ENCODE measurements around the gene PPME1. TPM values are rescaled to one million over a fixed set of nuclear protein-coding genes. Genes with fewer than 3 reads are reported as not detected.

Gene PPME1
- total and polyA plus RNA-seq, 2 experiments from 2014 or later = 43.6 to 62.1 TPM

DNA sequence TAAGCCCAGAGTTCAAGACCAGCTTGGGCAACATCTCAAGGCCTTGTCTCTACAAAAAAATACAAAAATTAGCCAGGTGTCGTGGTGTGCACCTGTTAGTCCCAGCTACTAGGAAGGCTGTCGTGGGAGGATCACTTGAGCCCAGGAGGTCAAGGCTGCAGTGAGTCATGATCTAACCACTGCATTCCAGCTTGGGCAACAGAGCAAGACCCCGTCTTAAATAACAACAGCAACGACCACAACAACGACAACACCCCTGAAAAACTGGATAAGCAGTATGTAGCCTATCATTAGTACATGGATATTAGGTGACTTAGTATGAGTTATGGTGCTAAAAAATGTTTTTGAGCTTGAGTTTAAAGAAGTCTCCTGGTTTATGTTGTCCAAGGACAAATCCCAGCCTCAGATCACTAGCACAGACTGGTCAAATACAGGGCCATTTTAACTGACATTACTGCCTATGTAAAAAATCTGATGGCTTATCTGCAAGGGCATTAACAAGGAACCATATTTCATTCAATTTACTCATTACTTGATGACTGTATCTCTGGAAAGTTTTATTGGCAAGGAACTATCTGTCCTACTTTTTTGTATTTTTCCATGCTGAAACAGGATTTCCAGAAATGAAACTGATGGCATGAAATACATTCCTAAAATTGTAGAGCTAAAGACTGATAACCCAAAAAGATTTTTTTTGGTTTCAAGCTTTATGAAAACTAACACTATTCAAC is 23.7 kb upstream of the PPME1 start:
- H3K4me2 ChIP-seq (ENCODE audit: unreplicated experiment) = no peak overlapping the region
- peak; percentile 9 for DNase-seq
- H2AFZ ChIP-seq = no peak overlapping the region
- no peak overlapping the region for H3K27ac ChIP-seq
- no peaks in the 10 kb centered on the region for H3K9me3 ChIP-seq (ENCODE audit: low read depth)
- peaks cover 18% of the 10 kb centered on the region for H3K4me1 ChIP-seq (ENCODE audit: insufficient read depth)
- no peaks in the 10 kb centered on the region for H3K36me3 ChIP-seq (ENCODE audit: low read depth)
- WGBS, 2 experiments (ENCODE audit: low coverage in 1 of 2, low lambda C conversion rate in 2 of 2, missing lambda C conversion rate in 2 of 2) = 67 to 71% methylated on average over 5 of the region's 5 CpGs
- peaks cover 23% of the 10 kb centered on the region; the same call in 1 of the 2 replicates for H3K79me2 ChIP-seq (ENCODE audit: insufficient read depth)
- TF ChIP-seq EZH2 (IDR thresholded peaks at IDR 0.05; ENCODE audit: insufficient read depth, poor library complexity, severe bottlenecking) (no peak), EZH2phosphoT487 (IDR thresholded peaks at IDR 0.05; ENCODE audit: insufficient read depth, low read depth) (no peak)
- H3F3A ChIP-seq (ENCODE audit: insufficient read depth) = no peaks in the 10 kb centered on the region
- H3K9ac ChIP-seq = no peak overlapping the region
- no peak overlapping the region for H3K4me3 ChIP-seq
- no peaks in the 10 kb centered on the region for H3K9me2 ChIP-seq (ENCODE audit: insufficient read depth)
- in situ Hi-C loops (cut with MboI) = no loop called here
- no peaks in the 10 kb centered on the region for H4K20me1 ChIP-seq (ENCODE audit: insufficient read depth)
- H3K27me3 ChIP-seq (replicated peaks; ENCODE audit: insufficient read depth) = no peaks in the 10 kb centered on the region

DNA sequence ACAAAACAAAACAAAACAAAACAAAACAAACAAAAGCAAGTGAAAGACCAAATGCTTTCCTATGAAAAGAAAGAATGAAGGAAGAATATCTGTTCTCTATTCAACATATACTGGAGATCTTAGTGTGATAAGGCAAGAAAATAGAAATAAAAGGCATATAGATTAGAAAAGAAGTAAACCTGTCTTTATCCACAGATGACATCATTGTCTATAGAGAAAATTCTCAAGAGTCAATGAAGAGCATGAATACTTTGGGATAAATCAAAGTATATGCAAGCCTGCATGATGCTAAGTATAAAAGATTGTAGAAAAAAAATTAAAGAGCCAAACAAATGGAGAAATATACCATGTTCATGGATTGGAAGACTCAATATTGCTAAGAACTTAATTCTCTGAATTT is 17.9 kb upstream of the PPME1 start:
- Histone ChIP-seq H3K9ac (no peak overlapping the region), H3K27ac (no peak overlapping the region), H3F3A (ENCODE audit: insufficient read depth) (peaks cover 16% of the 10 kb centered on the region), H3K36me3 (ENCODE audit: low read depth) (0 out of 2 replicates have a peak, but pooled peaks cover 5% of the 10 kb centered on the region), H3K4me1 (ENCODE audit: insufficient read depth) (peaks cover 21% of the 10 kb centered on the region), H3K4me2 (ENCODE audit: unreplicated experiment) (no peak overlapping the region), H3K27me3 (replicated peaks; ENCODE audit: insufficient read depth) (no peaks in the 10 kb centered on the region), H3K9me2 (ENCODE audit: insufficient read depth) (no peaks in the 10 kb centered on the region), H3K79me2 (ENCODE audit: insufficient read depth) (peaks cover 53% of the 10 kb centered on the region), H2AFZ (no peak overlapping the region), H3K9me3 (ENCODE audit: low read depth) (no peaks in the 10 kb centered on the region), H3K4me3 (no peak overlapping the region), H4K20me1 (ENCODE audit: insufficient read depth) (no peaks in the 10 kb centered on the region)
- no peak for TF ChIP-seq EZH2 (IDR thresholded peaks at IDR 0.05; ENCODE audit: insufficient read depth, poor library complexity, severe bottlenecking)
- TF ChIP-seq EZH2phosphoT487 (IDR thresholded peaks at IDR 0.05; ENCODE audit: insufficient read depth, low read depth) = no peak
- no peak for DNase-seq
- in situ Hi-C loops (cut with MboI) = no loop called here

DNA sequence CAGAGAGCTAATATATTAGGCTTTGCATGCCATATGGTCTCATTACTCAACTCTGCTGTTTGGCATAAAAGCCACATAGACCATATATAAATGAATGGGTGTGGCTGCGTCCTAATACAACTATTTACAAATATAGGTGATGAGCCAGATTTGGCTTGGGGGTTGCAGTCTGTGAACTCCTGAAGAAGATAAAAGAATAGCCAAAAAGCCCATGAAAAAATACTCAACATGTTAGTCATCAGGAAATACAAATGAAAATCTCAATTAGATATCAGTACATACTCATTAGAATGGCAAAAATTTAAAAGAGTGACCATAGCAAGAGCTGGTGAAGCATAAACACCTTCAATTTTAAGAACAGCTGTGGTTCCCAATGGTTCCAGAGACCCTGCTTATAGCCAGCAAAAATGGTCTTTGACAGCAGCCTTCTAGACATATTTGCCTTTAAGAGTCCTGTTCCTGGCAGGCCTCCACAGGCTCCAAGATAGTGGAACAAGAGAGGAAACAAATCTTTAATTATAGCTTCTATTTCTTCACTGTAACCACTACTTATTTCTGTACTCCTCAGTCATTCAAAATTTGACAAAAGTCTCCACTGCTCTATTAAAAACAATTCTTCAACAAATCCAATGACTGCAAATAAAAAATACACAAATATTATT is 16.3 kb upstream of the PPME1 start:
- Histone ChIP-seq H4K20me1 (ENCODE audit: insufficient read depth) (no peaks in the 10 kb centered on the region), H3K4me2 (ENCODE audit: unreplicated experiment) (no peak overlapping the region), H3K4me1 (ENCODE audit: insufficient read depth) (peaks cover 21% of the 10 kb centered on the region), H3K9ac (no peak overlapping the region), H3K9me2 (ENCODE audit: insufficient read depth) (no peaks in the 10 kb centered on the region), H3K4me3 (no peak overlapping the region), H3K9me3 (ENCODE audit: low read depth) (no peaks in the 10 kb centered on the region), H3K27ac (no peak overlapping the region; the same call in 1 of the 2 replicates), H3F3A (ENCODE audit: insufficient read depth) (peaks cover 16% of the 10 kb centered on the region), H3K27me3 (replicated peaks; ENCODE audit: insufficient read depth) (no peaks in the 10 kb centered on the region), H3K36me3 (ENCODE audit: low read depth) (0 out of 2 replicates have a peak, but pooled peaks cover 5% of the 10 kb centered on the region), H2AFZ (no peak overlapping the region), H3K79me2 (ENCODE audit: insufficient read depth) (peaks cover 64% of the 10 kb centered on the region)
- TF ChIP-seq EZH2 (IDR thresholded peaks at IDR 0.05; ENCODE audit: insufficient read depth, poor library complexity, severe bottlenecking) (no peak), EZH2phosphoT487 (IDR thresholded peaks at IDR 0.05; ENCODE audit: insufficient read depth, low read depth) (no peak)
- peak; percentile 32 for DNase-seq
- in situ Hi-C loops (cut with MboI) = no loop called here
- 68 to 77% methylated on average over 1 of the region's 1 CpG for WGBS, 2 experiments (ENCODE audit: low coverage in 1 of 2, low lambda C conversion rate in 2 of 2, missing lambda C conversion rate in 2 of 2)

DNA sequence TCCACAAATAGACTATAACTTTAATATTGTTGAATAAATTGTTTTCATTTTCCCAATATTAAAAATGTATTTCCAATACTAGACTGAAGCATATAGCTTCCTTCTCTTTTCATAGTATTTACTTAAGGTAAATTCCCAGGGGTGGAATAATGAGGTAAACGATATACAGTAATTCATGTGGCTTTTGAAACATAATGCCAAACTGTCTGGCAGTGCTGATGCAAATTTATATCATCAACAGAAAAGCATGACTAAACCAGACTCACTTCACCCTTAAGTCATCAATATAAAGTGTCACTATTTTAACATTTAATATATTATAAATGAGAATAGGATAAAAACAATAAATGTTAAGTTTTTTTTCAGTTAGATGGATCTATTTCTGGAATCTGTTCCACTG is 13.9 kb upstream of the PPME1 start:
- Histone ChIP-seq H3K4me1 (ENCODE audit: insufficient read depth) (peaks cover 21% of the 10 kb centered on the region), H3K4me2 (ENCODE audit: unreplicated experiment) (no peak overlapping the region), H3K9me3 (ENCODE audit: low read depth) (no peaks in the 10 kb centered on the region), H3K36me3 (ENCODE audit: low read depth) (0 out of 2 replicates have a peak, but pooled peaks cover 5% of the 10 kb centered on the region), H3K79me2 (ENCODE audit: insufficient read depth) (peaks cover 66% of the 10 kb centered on the region), H3F3A (ENCODE audit: insufficient read depth) (peaks cover 16% of the 10 kb centered on the region), H3K4me3 (no peak overlapping the region), H2AFZ (no peak overlapping the region), H3K27ac (no peak overlapping the region), H3K9ac (no peak overlapping the region), H3K27me3 (replicated peaks; ENCODE audit: insufficient read depth) (no peaks in the 10 kb centered on the region), H4K20me1 (ENCODE audit: insufficient read depth) (no peaks in the 10 kb centered on the region), H3K9me2 (ENCODE audit: insufficient read depth) (no peaks in the 10 kb centered on the region)
- TF ChIP-seq EZH2phosphoT487 (IDR thresholded peaks at IDR 0.05; ENCODE audit: insufficient read depth, low read depth) (no peak), EZH2 (IDR thresholded peaks at IDR 0.05; ENCODE audit: insufficient read depth, poor library complexity, severe bottlenecking) (no peak)
- in situ Hi-C loops (cut with MboI) = no loop called here
- 43 to 62% methylated on average over 1 of the region's 1 CpG for WGBS, 2 experiments (ENCODE audit: low coverage in 1 of 2, low lambda C conversion rate in 2 of 2, missing lambda C conversion rate in 2 of 2)
- DNase-seq = peak; percentile 41
